GM12864 (cell line): ENCODE measurements around the gene CDC42BPA.

Source experiments
- DNase-seq: peaks from one replicate; pipeline ENCODE4 v3.0.0-alpha.2; 2011; ENCODE audit warnings: low read depth
- H3K4me3 ChIP-seq: 2 replicates; pipeline ENCODE4 v1.5.1; 2011; ENCODE audit warnings: mild to moderate bottlenecking, low read depth, low read length, control low read depth
- TF ChIP-seq, protein P1 (sequence below): IDR thresholded peaks from 2 replicates; pipeline ENCODE4 v1.5.1; 2011; ENCODE audit warnings: low read depth, mild to moderate bottlenecking, moderate library complexity, low read length, control low read depth, inconsistent platforms; ENCODE audit errors: missing control alignments

The CDC42BPA gene

DNA sequence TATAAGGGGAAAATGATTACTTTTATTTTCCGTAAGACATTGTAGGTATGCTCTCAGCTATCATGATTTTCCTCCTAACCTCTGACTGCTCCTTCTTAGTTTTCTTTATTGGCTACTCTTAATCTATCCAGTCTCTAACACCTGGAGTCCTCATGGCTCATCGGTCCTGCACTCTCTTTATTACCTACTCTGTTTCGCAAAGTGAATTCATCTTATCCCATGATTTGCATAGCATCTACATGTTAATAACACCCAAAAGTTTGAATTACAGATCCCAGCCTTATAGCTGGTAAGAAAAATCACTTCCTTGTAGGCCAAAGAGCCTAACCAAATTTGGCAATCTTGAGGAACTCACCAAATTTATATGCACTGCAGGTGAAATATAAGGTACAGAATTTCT, 136.3 kb downstream of the CDC42BPA start:
- TF ChIP-seq, protein P1, sequence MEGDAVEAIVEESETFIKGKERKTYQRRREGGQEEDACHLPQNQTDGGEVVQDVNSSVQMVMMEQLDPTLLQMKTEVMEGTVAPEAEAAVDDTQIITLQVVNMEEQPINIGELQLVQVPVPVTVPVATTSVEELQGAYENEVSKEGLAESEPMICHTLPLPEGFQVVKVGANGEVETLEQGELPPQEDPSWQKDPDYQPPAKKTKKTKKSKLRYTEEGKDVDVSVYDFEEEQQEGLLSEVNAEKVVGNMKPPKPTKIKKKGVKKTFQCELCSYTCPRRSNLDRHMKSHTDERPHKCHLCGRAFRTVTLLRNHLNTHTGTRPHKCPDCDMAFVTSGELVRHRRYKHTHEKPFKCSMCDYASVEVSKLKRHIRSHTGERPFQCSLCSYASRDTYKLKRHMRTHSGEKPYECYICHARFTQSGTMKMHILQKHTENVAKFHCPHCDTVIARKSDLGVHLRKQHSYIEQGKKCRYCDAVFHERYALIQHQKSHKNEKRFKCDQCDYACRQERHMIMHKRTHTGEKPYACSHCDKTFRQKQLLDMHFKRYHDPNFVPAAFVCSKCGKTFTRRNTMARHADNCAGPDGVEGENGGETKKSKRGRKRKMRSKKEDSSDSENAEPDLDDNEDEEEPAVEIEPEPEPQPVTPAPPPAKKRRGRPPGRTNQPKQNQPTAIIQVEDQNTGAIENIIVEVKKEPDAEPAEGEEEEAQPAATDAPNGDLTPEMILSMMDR: no peak
- DNase-seq: no peak
- H3K4me3 ChIP-seq: no peak overlapping the region

DNA sequence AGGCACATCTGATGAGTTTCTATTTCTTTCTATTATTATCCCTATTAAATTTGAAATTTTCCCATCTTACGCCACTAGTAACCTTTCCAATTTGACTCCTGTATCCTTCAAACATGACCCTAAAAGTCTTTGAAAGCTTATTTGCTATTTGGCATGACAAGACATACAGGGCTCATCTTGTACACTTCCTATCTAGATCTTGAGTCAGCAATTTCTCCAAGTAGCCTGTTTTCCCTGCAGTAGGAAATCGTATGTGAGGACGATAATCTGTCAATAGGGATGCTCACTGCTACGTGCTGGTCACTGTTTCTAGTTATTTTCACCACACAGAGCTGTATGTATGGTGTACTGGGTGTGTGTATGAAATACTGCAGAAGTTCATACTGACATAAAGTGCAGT, 142.7 kb downstream of the CDC42BPA start:
- DNase-seq: no peak
- TF ChIP-seq, protein P1: no peak
- H3K4me3 ChIP-seq: no peak overlapping the region

DNA sequence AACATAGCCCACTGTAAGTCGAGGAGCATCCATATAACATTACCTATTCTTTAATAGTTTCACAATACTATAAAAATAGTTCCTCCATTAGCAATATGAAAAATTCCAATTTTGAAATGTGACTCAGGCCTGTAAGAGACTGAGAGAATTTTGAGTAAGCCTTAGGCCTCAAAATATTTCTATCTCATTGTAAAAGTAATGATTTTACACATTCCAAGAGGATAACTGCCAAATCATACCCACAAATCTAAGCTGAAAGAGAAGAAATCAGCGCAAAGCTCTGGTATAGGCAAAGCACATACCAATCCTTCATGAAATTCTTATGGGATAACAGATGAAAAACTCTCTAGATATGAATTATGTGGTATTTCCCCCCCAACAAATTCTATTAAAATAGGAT, 144.1 kb downstream of the CDC42BPA start:
- H3K4me3 ChIP-seq: no peak overlapping the region
- DNase-seq: no peak
- TF ChIP-seq, protein P1: no peak

DNA sequence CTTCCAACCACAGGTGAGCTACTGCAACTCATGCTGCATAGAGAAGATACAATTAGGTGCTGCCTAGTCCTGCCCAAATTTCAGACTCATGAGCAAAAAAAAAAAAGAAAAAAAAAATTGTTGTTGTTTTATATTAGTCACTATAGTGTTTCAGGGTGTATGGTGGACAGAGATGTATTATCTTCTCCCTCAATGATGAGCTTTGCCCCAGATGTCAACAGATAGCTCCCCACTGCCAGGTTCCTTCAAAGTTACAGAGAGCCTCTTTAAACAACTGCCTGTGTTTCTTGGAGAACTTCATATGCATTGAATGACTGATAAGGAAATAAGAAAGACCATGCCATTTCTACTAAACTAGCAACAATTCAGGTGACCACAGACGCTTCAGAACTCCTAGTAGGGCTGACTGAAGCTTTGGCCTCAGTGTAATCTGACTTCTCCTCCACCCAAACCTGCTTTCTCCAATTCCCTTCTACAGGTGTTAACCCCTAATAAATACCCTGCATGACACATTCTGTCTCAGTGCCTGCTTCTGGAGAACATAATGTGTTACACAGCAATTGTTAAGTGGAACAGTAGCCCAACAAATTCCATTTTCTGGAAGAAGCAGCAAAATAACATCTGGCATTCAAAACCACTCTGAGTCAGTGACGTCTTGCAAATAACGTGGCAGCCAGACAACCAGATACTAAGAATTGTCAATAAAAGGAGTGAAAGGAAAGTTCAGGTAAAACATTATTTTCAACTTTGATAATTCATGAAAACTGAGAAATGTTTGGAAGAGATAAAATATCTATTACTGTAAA, 147.7 kb downstream of the CDC42BPA start:
- H3K4me3 ChIP-seq: no peak overlapping the region
- DNase-seq: no peak
- TF ChIP-seq, protein P1: no peak

DNA sequence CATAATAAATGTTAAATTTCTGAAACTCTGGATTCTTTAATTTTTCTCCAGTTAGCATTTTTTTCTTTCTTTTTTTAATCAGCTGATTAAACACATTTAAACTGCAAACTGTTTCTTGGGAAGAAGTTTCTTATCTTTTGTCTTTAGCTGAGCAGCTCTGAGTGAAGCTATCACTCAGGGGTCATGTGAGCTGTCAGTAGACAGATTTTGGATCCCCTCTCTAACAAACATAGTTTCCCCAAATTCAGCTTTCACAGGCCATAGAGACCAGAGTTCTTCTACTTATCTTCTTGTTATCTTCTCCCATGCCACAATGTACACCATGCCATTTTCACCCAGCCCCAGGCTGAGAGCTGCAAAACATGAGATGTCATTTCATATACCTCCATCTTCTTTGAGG, 148.9 kb downstream of the CDC42BPA start:
- TF ChIP-seq, protein P1: no peak
- H3K4me3 ChIP-seq: no peak overlapping the region
- no peak for DNase-seq

DNA sequence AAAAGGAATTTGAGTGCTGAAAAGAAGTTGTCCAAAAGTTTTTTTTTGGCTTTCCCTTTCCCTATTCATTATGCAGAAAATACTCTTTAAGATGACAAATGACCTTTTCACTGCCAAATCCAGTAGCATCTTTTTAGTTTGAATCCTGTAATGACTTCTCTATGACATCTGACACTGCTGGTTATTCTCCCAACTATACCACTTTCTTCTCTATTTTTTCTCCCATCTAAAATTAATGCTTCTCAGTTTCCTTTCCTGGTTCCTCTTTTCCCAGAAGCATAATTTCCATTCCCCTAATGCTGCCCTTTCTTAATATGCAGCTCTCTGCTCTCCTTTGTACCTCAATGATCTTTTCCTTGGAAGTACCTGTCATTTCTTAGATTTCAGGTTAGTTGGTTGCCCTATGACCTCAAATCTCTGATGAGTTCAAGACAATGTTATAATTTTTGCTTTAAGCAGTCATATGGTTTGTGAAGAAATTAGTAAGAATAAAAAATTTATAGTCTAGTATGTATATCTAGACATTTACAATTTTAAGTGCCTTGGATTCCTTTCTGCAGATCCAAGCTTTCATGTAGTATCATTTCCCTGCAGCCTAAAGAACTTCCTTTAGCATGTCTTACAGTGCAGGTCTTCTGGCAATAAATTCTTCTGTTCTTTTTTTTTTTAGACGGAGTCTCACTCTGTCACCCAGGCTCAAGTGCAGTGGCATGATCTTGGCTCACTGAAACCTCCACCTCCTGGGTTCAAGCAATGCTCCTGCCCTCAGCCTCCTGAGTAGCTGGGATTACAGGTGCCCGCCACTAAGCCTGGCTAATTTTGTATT, 150.8 kb downstream of the CDC42BPA start:
- TF ChIP-seq, protein P1: no peak
- no peak overlapping the region for H3K4me3 ChIP-seq
- no peak for DNase-seq
